ENCODE results near the gene FCER2.
"Not testable (repeated sequence)": the region's sequence is repeated elsewhere in the genome, so short reads cannot be mapped to it uniquely, and the experiment has no call there.

Gene FCER2

GRCh38 chr19:7647156-7647555 is 54.8 kb downstream of the FCER2 start:
- DNase-seq (ENCODE audit: low read depth in 2 of 2) = no peak

GRCh38 chr19:7646426-7646700 is 55.6 kb downstream of the FCER2 start:
- no peak for DNase-seq (ENCODE audit: low read depth in 2 of 2)

- DNase-seq (ENCODE audit: low read depth in 2 of 2) = no peak
These were observed 56.1 kb downstream of the FCER2 start for GRCh38 chr19:7645656-7646425.

- DNase-seq (ENCODE audit: low read depth in 2 of 2) = no peak
These were observed 56.8 kb downstream of the FCER2 start for GRCh38 chr19:7645163-7645562.

GRCh38 chr19:7644550-7644877 is 57.4 kb downstream of the FCER2 start:
- no peak for DNase-seq (ENCODE audit: low read depth in 2 of 2)

GRCh38 chr19:7643629-7644549 is 58.0 kb downstream of the FCER2 start:
- DNase-seq (ENCODE audit: low read depth in 2 of 2) = not testable (repeated sequence)

- no peak for DNase-seq (ENCODE audit: low read depth in 2 of 2)
These were observed 58.9 kb downstream of the FCER2 start for GRCh38 chr19:7643031-7643415.

GRCh38 chr19:7642295-7643030 is 59.5 kb downstream of the FCER2 start:
- DNase-seq (ENCODE audit: low read depth in 2 of 2) = no peak

- no peak for DNase-seq (ENCODE audit: low read depth in 2 of 2)
These were observed 60.3 kb downstream of the FCER2 start for GRCh38 chr19:7641290-7642276.

GRCh38 chr19:7640803-7641202 is 61.1 kb downstream of the FCER2 start:
- DNase-seq (ENCODE audit: low read depth in 2 of 2) = no peak

- no peak for DNase-seq (ENCODE audit: low read depth in 2 of 2)
These were observed 62.0 kb downstream of the FCER2 start for GRCh38 chr19:7639863-7640348.

GRCh38 chr19:7638802-7639465 is 63.0 kb downstream of the FCER2 start:
- DNase-seq (ENCODE audit: low read depth in 2 of 2) = no peak
